Natural killer cell treated with Interleukin-12 subunit alpha and Interleukin-12 subunit beta and Interleukin-15 and Interleukin-18, amount 100 ng/mL, for 72 hours (primary cell): ENCODE results near the gene SMG5. TPM values are rescaled to one million over a fixed set of nuclear protein-coding genes. Genes with fewer than 3 reads are reported as not detected.

Experiments used
- ATAC-seq, 2 donors: fragments of 150-1000 bp; cut with Tn5 transposase in 1 of 2; sonication (Bioruptor Pico), chemical (Tn5 transposase) in 1 of 2; 2 replicates each; pipeline ENCODE4 v1.10.0; 2021
- DNase-seq: peaks from one replicate; pipeline ENCODE4 v3.0.0; 2022; ENCODE audit warnings: low spot score
- H3K27ac Mint-ChIP-seq, 2 donors: 1 replicate in 1 of 2; 2 replicates in 1 of 2; pipeline ENCODE4 v1.8.0; 2022; ENCODE audit warnings: mixed read lengths in 2 of 2, mild to moderate bottlenecking in 1 of 2, moderate library complexity in 1 of 2
- H3K27me3 Mint-ChIP-seq, 2 donors: 1 replicate in 1 of 2; 2 replicates in 1 of 2; pipeline ENCODE4 v1.8.0; 2022; ENCODE audit warnings: mixed read lengths in 2 of 2
- H3K36me3 Mint-ChIP-seq: one replicate; pipeline ENCODE4 v1.8.0; 2022; ENCODE audit warnings: mixed read lengths
- H3K4me1 Mint-ChIP-seq, 2 donors: 1 replicate in 1 of 2; 2 replicates in 1 of 2; pipeline ENCODE4 v1.8.0; 2022; ENCODE audit warnings: low read depth in 2 of 2, mixed read lengths in 2 of 2, mild to moderate bottlenecking in 1 of 2
- H3K4me3 Mint-ChIP-seq: one replicate; pipeline ENCODE4 v1.8.0; 2022; ENCODE audit warnings: mixed read lengths
- H3K9me3 Mint-ChIP-seq: 2 replicates; pipeline ENCODE4 v1.8.0; 2022; ENCODE audit warnings: mixed read lengths
- total RNA-seq, 2 donors: library from RNA; stranded (reverse); gene quantifications; one replicate each; pipeline ENCODE4 v1.2.3, GENCODE V29; 2022

Gene SMG5
- total RNA-seq, 2 donors from 2014 or later: 89.3 to 130 TPM

GRCh38 chr1:156204686-156205085 lies 77.9 kb downstream of the SMG5 start:
- H3K4me1 Mint-ChIP-seq: peaks cover 15 to 25% of the 10 kb centered on the region in 2 donors
- H3K27ac Mint-ChIP-seq: no peak overlapping the region
- H3K4me3 Mint-ChIP-seq: no peak overlapping the region
- peaks cover 24% of the 10 kb centered on the region for H3K36me3 Mint-ChIP-seq
- no peaks in the 10 kb centered on the region for H3K27me3 Mint-ChIP-seq
- ATAC-seq: no peak
- no peak for DNase-seq
- no peaks in the 10 kb centered on the region for H3K9me3 Mint-ChIP-seq

- peaks cover 16% of the 10 kb centered on the region for H3K36me3 Mint-ChIP-seq
- H3K27ac Mint-ChIP-seq: no peak overlapping the region
- H3K27me3 Mint-ChIP-seq: no peaks in the 10 kb centered on the region
Measured at GRCh38 chr1:156203331-156203730, 79.3 kb downstream of the SMG5 start.

GRCh38 chr1:156200044-156200443 lies 82.6 kb downstream of the SMG5 start:
- peaks cover 17% of the 10 kb centered on the region for H3K36me3 Mint-ChIP-seq
- H3K4me3 Mint-ChIP-seq: peak overlapping the region; percentile 38
- H3K9me3 Mint-ChIP-seq: no peaks in the 10 kb centered on the region
- H3K4me1 Mint-ChIP-seq: peaks cover 40 to 51% of the 10 kb centered on the region in 2 donors
- DNase-seq (no peak), ATAC-seq (peak in 1 of 2 donors; percentile 47)
- no peaks in the 10 kb centered on the region for H3K27me3 Mint-ChIP-seq
- peak overlapping the region; percentile 81 to 90 for H3K27ac Mint-ChIP-seq

More at GRCh38 chr1:156203331-156203730, 79.3 kb downstream of the SMG5 start:
- no peaks in the 10 kb centered on the region for H3K9me3 Mint-ChIP-seq
- no peak overlapping the region for H3K4me3 Mint-ChIP-seq
- no peak for ATAC-seq
- H3K4me1 Mint-ChIP-seq: peaks cover 23 to 30% of the 10 kb centered on the region in 2 donors
- no peak for DNase-seq

Other genes starting within 250 kb of the SMG5 start
- 10 to 100 TPM; 30.4 to 51.4 TPM for gene UBQLN4, start 229.0 kb downstream of the SMG5 start, total RNA-seq
- gene LAMTOR2, start 228.0 kb downstream of the SMG5 start, total RNA-seq: 10 to 100 TPM; 34.0 to 35.6 TPM
- gene RAB25, start 221.7 kb downstream of the SMG5 start, total RNA-seq: not detected
- gene MEX3A, start 200.4 kb downstream of the SMG5 start, total RNA-seq: under 1 TPM; 0.06 to 0.07 TPM
- 10 to 100 TPM; 21.4 to 67.6 TPM for gene LMNA, start 168.1 kb downstream of the SMG5 start, total RNA-seq
- gene SEMA4A, start 129.2 kb downstream of the SMG5 start, total RNA-seq: 10 to 100 TPM in 1 of 2 donors, 1 to 10 TPM in 1; 3.9 to 16.6 TPM
- gene SLC25A44, start 88.7 kb downstream of the SMG5 start, total RNA-seq: 10 to 100 TPM; 54.4 to 56.6 TPM
- gene PMF1, start 69.8 kb downstream of the SMG5 start, total RNA-seq: 100 to 1,000 TPM in 1 of 2 donors, 10 to 100 TPM in 1; 90.6 to 105 TPM
- gene BGLAP, start 40.6 kb downstream of the SMG5 start, total RNA-seq: 1 to 10 TPM; 1.8 to 2.3 TPM
- 1 to 10 TPM; 5.9 to 9.5 TPM for gene PAQR6, start 34.8 kb downstream of the SMG5 start, total RNA-seq
- 10 to 100 TPM in 1 of 2 donors, 1 to 10 TPM in 1; 6.4 to 12.0 TPM for gene TMEM79, start 1.5 kb upstream of the SMG5 start, total RNA-seq
- gene GLMP, start 12.9 kb upstream of the SMG5 start, total RNA-seq: 10 to 100 TPM; 17.2 to 19.6 TPM
- gene VHLL, start 16.5 kb upstream of the SMG5 start, total RNA-seq: not detected
- 100 to 1,000 TPM; 299 to 338 TPM for gene CCT3, start 55.5 kb upstream of the SMG5 start, total RNA-seq
- gene TSACC, start 55.7 kb upstream of the SMG5 start, total RNA-seq: not detected
- not detected for gene RHBG, start 86.4 kb upstream of the SMG5 start, total RNA-seq
- gene MEF2D, start 217.9 kb upstream of the SMG5 start, total RNA-seq: 10 to 100 TPM; 48.1 to 62.2 TPM